Fibroblast of lung (primary cell): ENCODE measurements around the gene CMC1.

Experiments used
- CTCF ChIP-seq, 2 donors: IDR thresholded peaks in 1 of 2; conservative IDR thresholded peaks in 1 of 2; 1 replicate in 1 of 2; 2 replicates in 1 of 2; pipeline ENCODE4 v1.5.1; 2011 to 2012; ENCODE audit warnings: low read length in 2 of 2, control low read depth in 1 of 2, inconsistent platforms in 1 of 2, low read depth in 1 of 2, mild to moderate bottlenecking in 1 of 2
- EZH2 ChIP-seq: IDR thresholded peaks from 2 replicates; pipeline ENCODE4 v1.5.1; 2012; ENCODE audit warnings: low read length, control low read depth, mild to moderate bottlenecking; ENCODE audit errors: missing control alignments

- TF ChIP-seq CTCF (conservative IDR thresholded peaks at IDR 0.05 in 1 of 2, IDR thresholded peaks at IDR 0.05 in 1 of 2; ENCODE audit: low read depth in 1 of 2, low read length in 2 of 2) (no peak), EZH2 (no peak)
These were observed 32.4 kb downstream of the CMC1 start for GRCh38 chr3:28273837-28274236.
